Amniotic epithelial cell (primary cell): Measurements from ENCODE around the gene RORB.

Source experiments
- DNase-seq: peaks from one replicate; pipeline ENCODE4 v3.0.0-alpha.2; 2010; ENCODE audit warnings: low read depth

RORB gene

GRCh38 chr9:74598874-74599273 is 101.7 kb downstream of the RORB start:
- no peak for DNase-seq

GRCh38 chr9:74609671-74610405 is 112.7 kb downstream of the RORB start:
- DNase-seq: no peak

DNA sequence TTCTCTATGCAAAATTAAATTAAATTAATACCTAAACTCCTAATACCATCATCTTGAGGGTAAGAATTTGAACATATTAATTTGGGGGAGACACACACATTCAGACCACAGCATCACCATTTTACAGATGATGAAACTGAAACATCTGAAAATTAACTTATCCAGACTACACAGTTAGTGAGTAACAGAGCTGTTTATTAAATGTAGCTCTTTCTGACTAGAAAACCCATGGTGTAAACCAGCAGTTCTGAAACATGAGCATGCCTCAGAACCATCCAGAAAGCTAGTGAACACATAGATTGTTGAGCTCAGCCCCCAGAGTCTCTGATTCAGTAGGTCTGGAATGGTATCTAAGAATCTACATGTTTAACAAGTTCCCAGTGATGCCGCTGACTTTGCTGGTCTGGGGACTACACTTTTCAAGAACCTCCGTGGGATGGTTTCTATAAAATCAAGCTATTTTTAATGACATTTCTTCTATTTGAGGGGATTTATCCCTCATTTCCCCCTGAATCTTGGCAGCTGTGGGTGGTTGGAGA is 113.5 kb downstream of the RORB start:
- peak; percentile 27 for DNase-seq

GRCh38 chr9:74630228-74630627 is 133.1 kb downstream of the RORB start:
- no peak for DNase-seq

GRCh38 chr9:74639112-74639511 is 142.0 kb downstream of the RORB start:
- no peak for DNase-seq

DNA sequence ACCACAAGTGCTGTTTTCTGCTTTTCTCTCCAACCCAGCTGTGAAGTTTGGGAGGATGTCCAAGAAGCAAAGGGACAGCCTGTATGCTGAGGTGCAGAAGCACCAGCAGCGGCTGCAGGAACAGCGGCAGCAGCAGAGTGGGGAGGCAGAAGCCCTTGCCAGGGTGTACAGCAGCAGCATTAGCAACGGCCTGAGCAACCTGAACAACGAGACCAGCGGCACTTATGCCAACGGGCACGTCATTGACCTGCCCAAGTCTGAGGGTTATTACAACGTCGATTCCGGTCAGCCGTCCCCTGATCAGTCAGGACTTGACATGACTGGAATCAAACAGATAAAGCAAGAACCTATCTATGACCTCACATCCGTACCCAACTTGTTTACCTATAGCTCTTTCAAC is 145.2 kb downstream of the RORB start:
- no peak for DNase-seq

GRCh38 chr9:74643303-74643923 is 146.3 kb downstream of the RORB start:
- DNase-seq: no peak

DNA sequence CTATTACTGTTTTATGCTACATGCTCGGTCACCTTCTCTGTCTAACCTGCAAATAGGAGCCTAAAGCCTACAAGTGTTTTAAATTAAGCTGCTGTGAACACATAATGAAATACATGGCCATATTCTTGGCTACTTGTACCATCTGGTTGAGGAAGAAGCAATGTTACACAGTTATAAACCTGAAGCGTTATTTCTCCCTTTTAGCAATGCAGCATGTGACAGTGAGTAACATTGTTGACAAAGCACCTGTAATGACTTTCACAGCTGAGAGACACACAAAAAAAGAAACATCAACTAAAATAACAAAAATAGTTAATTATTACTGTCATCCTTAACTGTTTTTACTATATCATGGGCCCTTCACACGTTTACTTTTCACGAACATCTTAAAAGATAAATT is 146.9 kb downstream of the RORB start:
- no peak for DNase-seq

GRCh38 chr9:74645007-74645639 is 148.0 kb downstream of the RORB start:
- peak; percentile 14 for DNase-seq

GRCh38 chr9:74653410-74654080 is 156.4 kb downstream of the RORB start:
- no peak for DNase-seq

DNA sequence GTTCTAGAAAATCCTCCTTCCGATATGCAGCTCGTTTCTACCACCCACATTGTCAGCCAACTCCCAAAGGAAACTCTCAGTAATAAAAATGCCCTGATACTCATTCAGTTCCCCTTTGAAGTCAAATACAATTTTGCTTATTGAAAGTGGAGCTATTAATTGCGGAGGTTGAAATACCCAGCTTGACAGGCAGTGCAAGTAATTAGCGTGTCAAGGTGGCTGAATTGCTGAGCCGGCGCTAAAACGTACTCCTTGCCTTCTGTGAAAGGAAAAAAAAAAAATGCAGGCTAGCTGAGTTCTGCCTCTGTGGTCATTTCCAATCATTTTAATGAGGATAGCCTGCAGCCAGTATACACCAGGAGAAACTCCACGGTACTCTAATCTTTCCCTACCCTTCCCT is 165.5 kb downstream of the RORB start:
- no peak for DNase-seq

DNA sequence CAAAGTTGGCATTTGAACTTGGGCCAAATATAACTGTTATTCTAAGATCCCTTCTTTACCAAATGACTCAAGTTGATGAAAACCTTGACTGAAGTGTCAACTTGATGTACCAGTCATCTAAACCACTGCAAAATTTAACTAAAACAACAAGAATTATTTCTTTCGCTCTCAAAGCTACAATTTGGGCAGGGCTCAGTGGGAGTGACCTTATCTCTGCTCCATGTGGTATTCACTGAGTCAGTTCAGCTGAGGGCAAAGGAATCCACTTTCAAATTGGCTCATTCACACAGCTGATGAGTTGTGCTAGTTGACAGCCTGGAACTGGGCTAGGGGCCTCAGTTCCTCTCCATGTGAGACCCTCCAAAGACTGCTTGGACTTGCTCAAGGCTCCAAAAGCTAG is 166.3 kb downstream of the RORB start:
- peak; percentile 60 for DNase-seq

GRCh38 chr9:74666625-74667316 is 169.6 kb downstream of the RORB start:
- DNase-seq: peak; percentile 85

DNA sequence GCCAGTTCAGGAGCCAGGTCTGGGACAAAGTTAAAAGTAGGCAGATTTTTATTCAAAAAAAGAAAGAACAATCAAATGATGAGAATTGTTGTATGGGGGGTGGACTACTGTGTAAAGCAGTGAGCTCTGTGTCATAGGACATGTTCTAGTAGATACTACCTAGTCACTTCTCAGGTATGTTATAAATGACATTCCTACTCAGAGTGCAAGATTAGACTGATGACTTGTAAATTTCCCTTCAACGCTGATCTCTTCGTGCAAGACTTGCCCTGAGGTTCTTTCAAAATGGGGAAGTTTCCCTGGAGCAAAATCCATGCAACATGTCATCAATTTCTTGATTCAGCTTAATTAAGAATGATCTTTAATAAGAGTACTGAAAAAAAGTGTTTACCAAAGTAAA is 175.1 kb downstream of the RORB start:
- DNase-seq: no peak

DNA sequence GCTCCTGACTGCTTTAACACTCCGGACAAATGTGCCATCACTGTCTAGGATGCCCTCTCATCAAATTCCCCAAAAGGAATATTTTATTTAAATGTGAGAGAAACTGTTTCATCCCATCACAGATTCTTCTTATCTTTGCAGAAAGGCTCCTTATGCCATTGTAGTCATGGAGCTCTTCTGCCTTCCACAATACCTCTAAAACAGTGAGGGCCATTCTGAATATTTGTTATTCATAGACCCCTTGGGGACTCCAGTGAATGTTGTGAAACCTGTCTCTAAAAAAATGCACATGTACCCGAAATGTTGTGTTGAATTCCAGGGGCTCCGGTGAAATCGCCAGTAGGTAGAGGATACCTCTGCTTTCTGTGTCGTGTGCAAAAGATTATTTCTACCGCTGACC is 176.9 kb downstream of the RORB start:
- DNase-seq: no peak

DNA sequence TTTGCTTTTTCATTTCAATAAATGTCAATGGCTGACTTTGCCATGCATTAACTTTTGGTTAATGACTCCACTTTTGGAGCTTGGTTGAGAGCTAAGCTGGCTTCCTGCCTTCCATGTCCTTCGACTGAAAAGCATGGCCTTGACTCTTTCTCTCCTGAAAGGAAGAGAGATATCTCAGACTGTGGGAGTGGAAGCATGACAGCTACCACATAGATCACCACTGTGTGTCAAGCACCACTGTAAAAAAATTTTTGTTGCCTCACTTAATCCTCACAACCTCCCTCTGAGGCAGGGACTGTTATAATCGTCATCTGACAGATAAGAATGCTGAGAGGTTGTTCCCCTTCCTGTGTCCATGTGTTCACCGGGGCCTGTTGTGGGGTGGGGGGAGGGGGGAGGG is 184.8 kb downstream of the RORB start:
- DNase-seq: peak; percentile 88

DNA sequence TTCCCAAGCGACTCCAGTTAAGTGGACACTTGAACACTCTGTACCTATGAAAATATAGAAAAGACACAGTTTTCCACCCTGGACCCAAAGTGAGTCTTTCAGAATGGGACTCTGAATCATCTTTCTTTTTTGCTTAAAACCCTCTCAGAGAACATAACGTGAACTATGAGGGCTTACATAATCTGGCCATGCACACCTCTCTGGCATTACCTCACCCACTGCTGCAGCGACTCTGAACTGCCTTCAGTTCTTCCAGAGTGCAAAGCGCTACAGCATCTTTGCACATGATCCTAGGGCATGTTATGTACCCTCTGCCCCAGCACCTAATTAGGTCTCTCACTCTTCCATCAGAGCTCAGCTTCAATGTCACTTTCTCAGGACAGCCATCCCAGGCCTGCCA is 186.2 kb downstream of the RORB start:
- no peak for DNase-seq

DNA sequence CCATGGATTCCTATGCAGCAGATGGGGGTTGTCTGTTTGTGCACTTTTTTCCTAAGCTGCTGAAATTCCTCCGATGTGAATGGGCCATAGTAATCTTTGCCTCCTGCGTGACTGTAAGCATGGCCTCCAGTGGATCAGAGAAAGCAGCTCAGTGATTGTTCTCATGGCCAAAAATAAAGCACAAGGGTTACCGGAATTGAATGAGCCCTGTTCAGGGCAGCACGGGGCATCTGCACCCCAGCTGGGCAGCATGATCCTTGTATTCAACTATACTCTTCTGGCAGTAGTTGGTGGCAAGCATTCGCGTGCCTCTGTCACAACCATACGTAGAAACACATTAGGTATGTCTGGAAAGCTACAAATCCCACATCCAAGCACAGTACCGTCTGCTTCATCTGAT is 193.9 kb downstream of the RORB start:
- DNase-seq: no peak

DNA sequence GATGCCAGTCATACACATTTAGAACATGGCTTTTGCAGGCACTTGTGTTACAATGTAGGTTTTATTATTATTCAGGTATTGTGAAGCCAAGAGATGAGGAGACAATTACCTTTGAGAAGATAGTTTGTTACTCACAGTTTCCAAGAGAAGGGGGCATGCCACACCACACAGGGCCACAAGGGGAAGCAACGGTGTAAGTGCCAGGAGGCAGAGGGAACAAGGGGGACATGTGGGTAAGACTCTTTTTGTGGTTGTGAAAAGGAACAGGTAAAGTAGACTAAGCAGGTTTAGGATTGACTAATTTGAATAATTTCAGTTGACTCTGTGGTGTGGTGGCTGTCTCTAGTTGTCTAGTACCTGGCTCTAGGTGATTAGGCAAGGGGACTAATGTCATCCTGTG is 199.4 kb downstream of the RORB start:
- DNase-seq: no peak

GRCh38 chr9:74697535-74697934 is 200.4 kb downstream of the RORB start:
- no peak for DNase-seq

DNA sequence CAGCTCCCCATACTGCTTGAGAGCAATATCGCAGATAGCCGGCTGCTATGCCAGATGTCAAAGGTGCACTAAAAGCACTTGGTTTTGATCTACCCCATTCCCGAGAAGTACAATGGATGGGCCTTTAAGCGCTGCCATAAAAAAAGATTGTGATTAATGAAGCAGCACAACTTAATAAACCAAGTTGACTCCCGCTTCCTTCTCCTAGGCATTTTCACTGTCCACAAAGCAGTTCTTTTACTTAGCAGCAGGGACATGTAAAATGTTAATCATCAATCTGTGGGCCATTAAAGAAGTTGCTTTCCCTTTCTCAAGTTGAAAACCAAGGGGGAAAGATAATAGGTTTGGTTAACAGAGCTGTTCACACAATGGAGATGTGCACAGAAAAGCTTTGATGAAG is 214.2 kb downstream of the RORB start:
- no peak for DNase-seq

- no peak for DNase-seq
Observed at GRCh38 chr9:74718709-74719108, 221.6 kb downstream of the RORB start.
